ENCODE results near the gene PRSS21. TPM values are rescaled to one million over a fixed set of nuclear protein-coding genes. Genes with fewer than 3 reads are reported as not detected.

PRSS21 gene
- total RNA-seq, 1 experiment from 2014 or later: not detected

- CTCF ChIA-PET: no interaction called here
- Mint-ChIP-seq H3K36me3 (ENCODE audit: insufficient read depth, unreplicated experiment) (no peaks in the 10 kb centered on the region), H3K4me3 (ENCODE audit: low read depth, unreplicated experiment) (no peak overlapping the region), H3K27ac (ENCODE audit: unreplicated experiment) (no peak overlapping the region), H3K4me1 (ENCODE audit: low read depth, unreplicated experiment) (peaks cover 20% of the 10 kb centered on the region), H3K9me3 (ENCODE audit: low read depth, unreplicated experiment) (no peaks in the 10 kb centered on the region), H3K27me3 (ENCODE audit: unreplicated experiment) (no peaks in the 10 kb centered on the region)
- intact Hi-C loops (cut with micrococcal nuclease; ENCODE audit: unreplicated experiment): loop anchor here (5.0 kb wide), 1 partner anchor 44 kb away; the partner anchor contains the start of gene ELOB
- BruUV-seq (replicated peaks): no TSS peak
- TF ChIP-seq CTCF (IDR thresholded peaks at IDR 0.05; ENCODE audit: unreplicated experiment): no peak
- no peak for DNase-seq
Observed at GRCh38 chr16:2821487-2822157, 4.6 kb downstream of the PRSS21 start.

GRCh38 chr16:2822158-2822495, 5.1 kb downstream of the PRSS21 start:
- H3K4me3 Mint-ChIP-seq (ENCODE audit: low read depth, unreplicated experiment): no peak overlapping the region
- no peak for DNase-seq
- H3K9me3 Mint-ChIP-seq (ENCODE audit: low read depth, unreplicated experiment): no peaks in the 10 kb centered on the region
- no peak overlapping the region for H3K27ac Mint-ChIP-seq (ENCODE audit: unreplicated experiment)
- CTCF ChIA-PET: no interaction called here
- BruUV-seq (replicated peaks): no TSS peak
- H3K27me3 Mint-ChIP-seq (ENCODE audit: unreplicated experiment): no peaks in the 10 kb centered on the region
- intact Hi-C loops (cut with micrococcal nuclease; ENCODE audit: unreplicated experiment): loop anchor here (5.0 kb wide), 1 partner anchor 45 kb away; the partner anchor contains the start of gene ELOB
- peaks cover 20% of the 10 kb centered on the region for H3K4me1 Mint-ChIP-seq (ENCODE audit: low read depth, unreplicated experiment)
- no peak for TF ChIP-seq CTCF (IDR thresholded peaks at IDR 0.05; ENCODE audit: unreplicated experiment)
- no peaks in the 10 kb centered on the region for H3K36me3 Mint-ChIP-seq (ENCODE audit: insufficient read depth, unreplicated experiment)

- no peak for TF ChIP-seq CTCF (IDR thresholded peaks at IDR 0.05; ENCODE audit: unreplicated experiment)
- intact Hi-C loops (cut with micrococcal nuclease; ENCODE audit: unreplicated experiment): loop anchor here (5.0 kb wide), 1 partner anchor 45 kb away; the partner anchor contains the start of gene ELOB
- no peak overlapping the region for H3K4me3 Mint-ChIP-seq (ENCODE audit: low read depth, unreplicated experiment)
- no TSS peak for BruUV-seq (replicated peaks)
- H3K27ac Mint-ChIP-seq (ENCODE audit: unreplicated experiment): no peak overlapping the region
- no peaks in the 10 kb centered on the region for H3K27me3 Mint-ChIP-seq (ENCODE audit: unreplicated experiment)
- CTCF ChIA-PET: interaction anchor here (1.4 kb wide), 1 partner anchor 44 kb away, joined by 3 read pairs; no protein-coding TSS in a partner anchor
- no peak for DNase-seq
- no peaks in the 10 kb centered on the region for H3K36me3 Mint-ChIP-seq (ENCODE audit: insufficient read depth, unreplicated experiment)
- H3K4me1 Mint-ChIP-seq (ENCODE audit: low read depth, unreplicated experiment): peaks cover 20% of the 10 kb centered on the region
- H3K9me3 Mint-ChIP-seq (ENCODE audit: low read depth, unreplicated experiment): no peaks in the 10 kb centered on the region
Observed at GRCh38 chr16:2822496-2822895, 5.5 kb downstream of the PRSS21 start.

- Mint-ChIP-seq H3K4me1 (ENCODE audit: low read depth, unreplicated experiment) (peaks cover 12% of the 10 kb centered on the region), H3K4me3 (ENCODE audit: low read depth, unreplicated experiment) (no peak overlapping the region), H3K9me3 (ENCODE audit: low read depth, unreplicated experiment) (no peaks in the 10 kb centered on the region), H3K27ac (ENCODE audit: unreplicated experiment) (no peak overlapping the region), H3K27me3 (ENCODE audit: unreplicated experiment) (no peaks in the 10 kb centered on the region), H3K36me3 (ENCODE audit: insufficient read depth, unreplicated experiment) (no peaks in the 10 kb centered on the region)
- DNase-seq: no peak
- TF ChIP-seq CTCF (IDR thresholded peaks at IDR 0.05; ENCODE audit: unreplicated experiment): no peak
- CTCF ChIA-PET: interaction anchor here (0.6 kb wide), 1 partner anchor 674 kb away, joined by 4 read pairs; no protein-coding TSS in a partner anchor
- no TSS peak for BruUV-seq (replicated peaks)
- intact Hi-C loops (cut with micrococcal nuclease; ENCODE audit: unreplicated experiment): loop anchor here (5.0 kb wide), 1 partner anchor 47 kb away; the partner anchor contains the start of gene ELOB
Observed at GRCh38 chr16:2824626-2825025, 7.6 kb downstream of the PRSS21 start.

Data from Calu3 (cell line).